HG03039 (cell line): Measurements from ENCODE around the gene SLC47A1.
"Not testable (repeated sequence)": the region's sequence is repeated elsewhere in the genome, so short reads cannot be mapped to it uniquely, and the experiment has no call there.

Source experiments
- ATAC-seq: cut with Tn5 transposase; IDR thresholded peaks from one replicate; pipeline ENCODE4 v1.9.1; 2021; ENCODE audit warnings: mild to moderate bottlenecking, moderate library complexity; ENCODE audit not compliant: unreplicated experiment

The SLC47A1 gene

DNA sequence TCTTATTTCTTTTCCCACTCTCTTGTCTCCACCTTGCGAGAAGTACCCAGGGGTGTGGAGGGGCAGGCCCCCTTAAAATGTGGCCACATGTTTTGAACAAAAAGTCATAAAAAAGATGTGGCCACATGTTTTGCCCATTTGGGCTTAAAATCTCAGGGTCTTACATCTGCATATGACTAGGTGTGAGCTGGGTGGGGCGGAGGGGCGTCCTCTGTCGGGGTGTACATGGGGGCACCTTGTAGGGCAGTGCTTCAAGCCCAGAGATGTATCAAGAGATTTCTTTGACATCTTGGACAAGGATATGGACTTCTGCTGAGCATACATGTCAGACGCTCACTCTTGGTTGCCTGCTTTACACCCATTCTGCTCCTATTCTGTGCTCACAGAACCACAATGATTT lies 13.0 kb upstream of the SLC47A1 start:
- ATAC-seq, result no peak

DNA sequence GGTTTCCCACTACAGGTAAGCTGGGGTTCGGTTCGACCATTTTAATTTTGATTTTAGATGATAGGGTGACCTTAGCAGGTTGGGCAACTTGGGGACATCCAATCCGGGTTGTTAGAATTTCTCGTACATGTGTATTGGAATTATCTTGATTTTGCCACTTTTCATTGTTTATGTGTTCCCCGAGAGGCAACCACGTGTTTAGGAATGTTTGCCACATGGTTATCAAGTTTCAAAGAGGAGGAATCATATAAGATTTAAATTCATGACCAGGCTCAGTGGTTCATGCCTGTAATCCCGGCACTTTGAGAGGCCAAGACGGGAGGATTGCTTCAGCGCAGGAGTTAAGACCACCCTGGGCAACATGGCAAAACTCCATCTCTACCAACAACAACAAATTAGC lies 10.0 kb upstream of the SLC47A1 start:
- no peak for ATAC-seq

DNA sequence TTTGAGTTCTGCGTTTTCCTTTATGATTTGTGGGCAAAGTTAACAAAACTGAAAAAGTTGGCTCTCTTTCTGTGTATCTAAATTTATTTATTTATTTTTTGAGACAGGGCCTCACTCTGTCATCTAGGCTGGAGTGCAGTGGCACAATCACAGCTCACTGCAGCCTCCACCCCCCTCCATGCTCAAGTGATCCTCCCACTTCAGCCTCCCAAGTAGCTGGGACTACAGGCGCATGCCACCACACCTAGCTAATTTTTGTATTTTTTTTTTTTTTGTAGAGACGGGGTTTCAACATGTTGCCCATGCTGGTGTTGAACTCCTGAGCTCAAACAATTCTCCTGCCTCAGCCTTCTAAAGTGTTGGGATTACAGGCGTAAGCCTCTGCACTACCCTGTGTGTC lies 6.7 kb upstream of the SLC47A1 start:
- ATAC-seq, result not testable (repeated sequence)

DNA sequence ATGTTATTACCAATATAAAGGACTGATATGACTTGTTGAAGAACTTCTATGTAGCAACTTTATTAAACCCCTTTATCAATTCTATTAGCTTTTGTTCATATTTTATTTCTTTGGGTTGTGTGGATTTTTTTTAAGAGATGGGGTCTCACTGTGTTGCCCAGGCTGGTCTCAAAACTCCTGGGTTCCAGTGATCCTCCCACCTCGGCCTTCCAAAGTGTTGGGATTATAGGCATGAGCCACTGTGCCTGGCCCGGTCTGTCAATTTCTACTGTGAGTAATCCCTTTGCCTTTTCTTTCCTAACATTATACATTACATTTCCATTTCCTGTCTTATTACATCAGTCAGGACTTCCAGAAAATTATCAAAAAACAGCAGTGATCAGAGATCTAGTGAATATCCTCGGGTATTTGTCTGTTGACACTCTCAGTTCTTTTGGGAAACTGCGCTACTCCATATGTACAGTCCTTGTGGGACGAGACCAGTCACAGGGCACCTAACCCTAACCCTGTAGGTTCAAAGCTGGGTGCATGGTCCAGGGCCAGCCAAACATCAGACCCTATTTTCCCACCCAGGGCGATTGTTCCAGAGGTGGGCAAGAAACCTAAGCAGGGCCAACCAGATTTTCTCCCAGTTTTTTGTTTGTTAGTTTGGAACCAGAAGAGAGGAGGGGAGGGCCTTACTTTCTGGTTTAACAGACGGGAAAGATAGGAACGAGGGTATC lies 1.7 kb upstream of the SLC47A1 start:
- ATAC-seq, result no peak

DNA sequence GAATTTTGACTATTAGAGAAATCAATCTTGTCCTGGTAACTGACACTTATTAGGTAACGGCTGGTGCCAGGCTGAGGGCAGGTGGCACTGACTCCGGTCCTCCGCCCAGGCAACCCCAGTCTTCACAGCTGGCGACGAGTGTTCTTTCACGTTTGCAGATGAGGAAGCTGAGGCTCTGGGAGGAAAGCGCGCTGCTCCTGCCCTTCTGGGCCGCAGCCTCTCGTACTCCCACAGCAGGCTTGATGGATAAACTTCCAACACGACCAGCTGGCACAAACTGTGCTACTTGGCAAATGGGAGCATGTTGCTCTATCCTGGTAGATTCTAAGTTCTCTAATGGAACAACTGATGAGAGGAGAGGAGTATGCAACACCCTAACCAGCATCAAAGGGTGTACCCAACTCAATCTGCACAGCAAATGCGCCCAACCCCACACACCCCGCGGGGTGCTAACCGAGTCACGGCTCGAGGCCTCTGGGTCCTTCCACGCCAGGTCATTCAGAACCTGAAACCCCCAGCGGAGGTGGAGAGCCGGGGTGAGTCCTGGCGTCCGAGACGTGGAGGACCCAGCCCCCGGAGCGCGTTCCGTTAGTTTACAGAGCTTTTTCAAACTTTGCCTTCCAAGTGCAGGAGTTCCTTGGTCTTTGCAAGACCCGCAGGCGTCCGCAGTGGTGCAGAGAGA lies 477 bp upstream of the SLC47A1 start:
- no peak for ATAC-seq

DNA sequence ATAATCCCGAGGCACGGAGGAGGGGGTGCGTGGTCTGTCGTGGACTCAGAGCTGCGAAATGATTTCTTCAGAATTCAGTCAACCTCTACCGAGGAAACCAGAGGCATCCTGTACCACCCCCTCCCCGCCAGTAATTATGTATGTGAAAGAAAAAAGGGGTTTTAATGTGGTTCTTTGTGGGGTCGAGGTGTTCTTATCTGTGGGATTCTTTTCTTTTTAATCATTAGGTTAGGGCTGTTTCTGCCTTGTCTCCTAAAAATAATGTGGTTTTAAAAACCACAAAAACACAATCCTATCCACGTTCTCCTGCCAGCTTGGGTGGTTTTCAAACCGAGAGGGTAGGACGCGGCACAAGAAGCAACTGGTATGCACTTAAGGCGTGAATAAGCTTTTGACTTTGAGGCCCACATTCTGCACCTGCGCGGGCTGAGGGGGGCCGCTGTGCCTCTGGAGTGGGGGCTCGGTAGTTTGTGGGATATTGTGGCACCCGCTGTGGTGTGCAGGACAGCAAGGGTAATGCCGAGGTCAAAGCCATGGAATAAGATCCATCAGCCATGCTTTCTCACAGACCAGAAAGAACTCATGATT lies 1.0 kb downstream of the SLC47A1 start:
- ATAC-seq, result no peak

DNA sequence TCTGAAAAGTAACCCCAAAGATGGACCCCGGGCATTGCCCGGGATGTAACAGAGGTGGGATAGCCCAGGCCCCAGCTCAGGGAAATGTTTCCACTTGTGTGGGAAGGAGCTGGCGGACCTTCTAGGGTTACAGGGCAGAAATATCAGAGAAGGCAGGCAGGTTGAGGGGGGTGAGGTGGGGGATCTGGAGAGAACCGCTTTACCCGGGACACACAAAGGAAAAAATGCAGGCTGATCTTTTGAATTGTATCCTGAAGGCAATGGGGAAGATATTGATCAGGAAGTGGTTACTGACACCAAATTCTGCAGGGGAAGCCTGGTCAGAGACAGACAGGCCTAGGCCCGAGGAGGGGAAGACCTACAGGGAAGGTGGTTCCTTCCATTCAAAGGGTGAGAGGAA lies 3.5 kb downstream of the SLC47A1 start:
- ATAC-seq, result no peak

DNA sequence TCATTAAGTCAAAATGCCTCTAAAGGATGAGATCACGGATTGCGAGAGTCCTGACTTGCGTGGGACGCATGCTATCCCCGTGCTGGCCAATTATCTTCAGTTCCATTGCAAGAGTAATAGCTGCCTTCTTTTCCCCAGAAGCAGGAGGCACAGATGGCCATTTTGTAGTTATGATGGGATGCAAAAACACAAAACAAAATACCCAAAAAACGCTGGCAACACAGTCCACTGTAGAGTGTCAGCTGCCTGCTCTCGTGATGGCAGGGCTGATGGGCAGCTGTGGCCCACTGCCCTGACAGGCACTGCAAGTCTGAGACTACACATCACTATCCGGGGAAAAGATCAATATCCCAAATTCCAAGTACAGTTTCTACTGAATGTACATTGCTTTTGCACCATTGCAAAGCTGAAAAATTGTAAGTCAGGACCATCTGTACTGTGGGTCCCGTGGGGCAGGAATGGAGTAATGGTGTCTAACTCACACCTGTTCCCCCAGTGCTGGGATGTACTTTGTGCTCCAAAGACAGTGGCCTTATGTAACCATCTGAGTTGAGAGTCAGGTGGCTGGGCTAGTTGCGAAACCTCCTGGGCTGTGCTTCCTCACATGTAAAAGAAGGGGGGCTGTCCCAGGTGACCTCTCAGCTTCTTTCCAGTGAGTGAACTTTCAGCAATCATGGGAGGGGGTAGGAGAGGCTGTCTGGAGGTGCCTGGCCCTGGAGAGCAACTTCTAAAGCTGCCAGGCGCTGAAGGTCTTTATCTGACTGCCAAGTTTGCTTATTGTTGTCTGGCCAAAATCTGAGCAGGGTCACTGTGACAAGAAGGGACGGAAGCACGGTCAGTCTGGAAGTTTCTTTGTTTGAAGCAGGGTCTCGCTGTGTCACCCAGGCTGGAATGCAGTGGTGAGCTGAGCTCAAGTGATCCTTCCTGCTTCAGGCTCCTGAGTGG lies 4.7 kb downstream of the SLC47A1 start:
- ATAC-seq, result no peak

DNA sequence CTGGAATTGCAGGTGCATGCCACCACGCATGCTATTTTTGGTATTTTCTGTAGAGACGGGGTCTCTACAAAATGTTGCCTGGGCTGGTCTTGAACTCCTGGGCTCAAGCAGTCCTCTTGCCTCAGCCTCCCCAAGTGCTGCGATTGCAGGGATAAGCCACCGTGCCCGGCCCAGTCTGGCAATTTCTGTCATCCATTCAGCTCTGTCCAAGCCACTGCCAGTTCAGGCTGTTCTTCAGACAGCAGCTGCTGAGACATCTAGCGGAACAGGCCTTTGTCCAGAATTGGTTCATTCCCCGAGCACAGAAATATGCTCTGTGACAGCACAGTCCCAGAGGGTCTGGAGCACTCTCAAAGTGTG lies 5.4 kb downstream of the SLC47A1 start:
- ATAC-seq, result no peak

DNA sequence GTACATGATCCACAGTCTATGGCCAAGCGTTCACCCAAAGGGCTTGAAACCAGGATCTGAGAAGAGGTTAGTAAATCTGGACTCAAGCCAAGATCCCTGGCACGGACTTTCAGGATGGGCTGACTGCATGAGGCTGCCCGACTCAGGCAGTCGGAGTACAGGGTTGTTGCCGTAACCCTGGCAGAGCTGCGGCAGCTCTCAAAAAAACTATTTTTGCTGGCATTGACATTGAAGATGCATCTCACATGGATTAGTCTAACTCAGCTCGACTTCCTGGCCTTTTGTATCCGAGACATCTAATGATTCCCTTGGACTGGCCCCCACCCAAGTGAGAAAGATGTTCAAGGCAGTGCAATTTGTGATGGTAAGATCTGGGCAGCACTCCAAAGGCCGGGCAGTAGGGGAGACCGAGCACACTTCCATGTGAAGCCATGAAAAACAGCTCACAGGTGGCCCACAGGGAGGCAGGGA lies 6.2 kb downstream of the SLC47A1 start:
- no peak for ATAC-seq

DNA sequence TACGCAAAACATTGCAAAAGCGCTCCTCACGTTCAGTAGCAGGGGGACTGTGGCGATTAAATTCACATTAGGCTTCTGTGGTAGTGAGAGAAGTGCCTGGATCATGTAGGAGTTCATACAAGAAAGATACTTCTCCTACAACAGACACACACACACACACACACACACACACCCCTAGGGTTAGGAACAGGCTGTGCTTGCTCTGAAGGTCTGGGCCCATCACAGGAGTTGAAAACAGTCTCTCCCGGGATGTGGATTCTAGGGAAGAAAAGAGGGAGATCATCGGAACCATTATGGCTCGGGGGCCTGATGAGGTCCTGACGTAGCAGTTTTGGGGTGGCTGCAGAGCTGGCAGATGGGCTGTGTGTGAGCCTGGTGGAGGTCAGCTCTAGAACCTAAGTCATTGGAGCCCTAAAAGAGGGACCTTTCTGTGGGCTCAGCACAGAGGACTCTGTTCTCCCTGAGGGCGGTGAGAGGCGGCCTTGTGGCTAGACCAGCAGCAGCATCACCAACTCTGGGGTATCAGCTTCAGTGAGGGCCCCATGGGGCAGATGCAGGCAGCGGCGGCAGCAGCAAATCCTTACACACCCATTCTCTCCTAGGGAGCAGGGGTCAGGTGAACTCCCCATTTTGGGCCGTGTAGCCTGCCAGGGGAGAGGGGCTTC lies 7.2 kb downstream of the SLC47A1 start:
- no peak for ATAC-seq

DNA sequence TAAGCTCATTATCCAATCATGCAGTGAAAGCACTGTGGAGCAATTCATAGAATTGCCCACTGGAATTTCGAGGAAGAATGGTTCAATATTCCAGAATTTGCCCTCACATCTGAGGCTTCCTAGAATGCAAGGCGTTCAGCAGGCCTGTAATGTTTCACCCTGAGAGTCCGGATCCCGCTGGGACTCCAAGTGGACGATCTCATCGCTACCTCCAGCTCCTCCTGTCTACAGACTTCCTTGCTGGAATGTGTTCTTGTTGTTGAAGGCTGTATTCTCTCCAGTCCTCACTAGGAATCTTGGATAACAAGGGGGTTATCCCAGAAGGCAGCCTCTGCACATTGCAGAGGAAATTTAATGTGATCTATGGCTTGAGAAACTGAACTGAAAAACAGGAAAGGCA lies 7.8 kb downstream of the SLC47A1 start:
- no peak for ATAC-seq

DNA sequence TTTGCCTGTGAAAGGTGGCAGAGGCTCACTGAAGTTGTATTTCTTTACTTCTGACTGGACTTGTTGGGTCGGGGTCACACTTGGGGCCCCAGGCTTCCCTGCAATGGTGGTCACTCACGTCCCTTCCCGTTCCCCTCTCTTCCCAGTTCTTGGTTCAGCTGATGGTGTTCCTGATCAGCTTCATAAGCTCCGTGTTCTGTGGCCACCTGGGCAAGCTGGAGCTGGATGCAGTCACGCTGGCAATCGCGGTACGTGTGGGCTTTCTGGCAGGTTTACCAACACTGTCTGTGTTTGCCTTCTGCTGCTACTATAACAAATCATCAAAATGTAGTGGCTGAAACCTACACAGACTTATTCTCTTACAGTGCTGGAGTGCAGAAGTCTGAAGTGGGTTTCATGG lies 8.6 kb downstream of the SLC47A1 start:
- ATAC-seq, result no peak

DNA sequence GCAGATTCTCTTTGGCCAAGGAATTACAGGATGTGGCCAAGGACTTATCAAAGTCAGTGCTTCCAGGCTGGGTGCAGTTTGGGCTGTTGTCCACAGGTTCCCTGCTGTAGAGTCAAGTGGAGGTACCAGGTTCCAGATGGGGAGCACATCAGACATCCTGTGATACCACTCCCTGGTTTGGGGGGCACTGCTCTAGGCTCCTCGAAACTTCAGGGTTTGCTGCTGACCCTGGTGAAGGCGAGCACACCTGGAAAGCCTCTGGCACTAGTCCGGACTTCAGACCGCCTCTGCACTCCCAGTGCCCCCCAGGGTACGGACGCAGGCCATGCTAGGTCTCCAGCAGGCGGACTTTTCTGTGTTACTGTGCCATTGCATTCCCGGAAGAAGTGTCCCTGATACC lies 10.7 kb downstream of the SLC47A1 start:
- no peak for ATAC-seq

DNA sequence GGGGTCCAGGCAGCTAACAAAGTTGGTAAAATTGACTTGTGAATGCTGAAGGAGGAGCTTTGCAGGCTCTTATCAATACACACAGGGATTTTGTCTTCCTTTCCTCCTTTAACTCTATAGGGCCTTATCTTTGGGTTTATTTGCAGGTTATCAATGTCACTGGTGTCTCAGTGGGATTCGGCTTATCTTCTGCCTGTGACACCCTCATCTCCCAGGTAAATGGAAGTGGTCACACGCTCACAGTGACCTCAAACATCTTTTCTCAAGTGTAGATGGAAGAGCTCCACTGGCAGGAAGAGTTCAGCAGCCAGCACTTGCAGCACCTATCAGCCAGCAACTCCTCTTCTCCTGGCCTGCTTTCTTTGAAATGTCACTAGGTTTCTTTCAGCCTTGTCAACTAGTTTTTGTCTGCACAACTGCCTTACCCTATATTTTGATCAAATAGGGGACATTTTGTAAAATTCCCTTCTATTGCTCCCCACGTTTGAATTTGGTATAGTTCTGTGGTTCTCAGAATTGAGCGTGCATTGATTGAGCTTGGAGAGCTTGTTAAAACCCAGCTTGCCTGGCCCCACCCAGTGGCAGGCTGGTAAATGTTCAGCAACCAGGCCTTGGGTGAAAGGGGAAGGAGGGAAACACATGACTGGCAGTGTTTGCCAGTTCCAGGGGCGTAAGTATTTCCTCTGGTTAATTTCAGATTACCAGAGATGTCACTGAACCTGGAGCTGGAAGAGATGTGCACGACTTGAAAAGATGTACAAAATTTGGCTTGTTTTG lies 12.8 kb downstream of the SLC47A1 start:
- ATAC-seq, result no peak

DNA sequence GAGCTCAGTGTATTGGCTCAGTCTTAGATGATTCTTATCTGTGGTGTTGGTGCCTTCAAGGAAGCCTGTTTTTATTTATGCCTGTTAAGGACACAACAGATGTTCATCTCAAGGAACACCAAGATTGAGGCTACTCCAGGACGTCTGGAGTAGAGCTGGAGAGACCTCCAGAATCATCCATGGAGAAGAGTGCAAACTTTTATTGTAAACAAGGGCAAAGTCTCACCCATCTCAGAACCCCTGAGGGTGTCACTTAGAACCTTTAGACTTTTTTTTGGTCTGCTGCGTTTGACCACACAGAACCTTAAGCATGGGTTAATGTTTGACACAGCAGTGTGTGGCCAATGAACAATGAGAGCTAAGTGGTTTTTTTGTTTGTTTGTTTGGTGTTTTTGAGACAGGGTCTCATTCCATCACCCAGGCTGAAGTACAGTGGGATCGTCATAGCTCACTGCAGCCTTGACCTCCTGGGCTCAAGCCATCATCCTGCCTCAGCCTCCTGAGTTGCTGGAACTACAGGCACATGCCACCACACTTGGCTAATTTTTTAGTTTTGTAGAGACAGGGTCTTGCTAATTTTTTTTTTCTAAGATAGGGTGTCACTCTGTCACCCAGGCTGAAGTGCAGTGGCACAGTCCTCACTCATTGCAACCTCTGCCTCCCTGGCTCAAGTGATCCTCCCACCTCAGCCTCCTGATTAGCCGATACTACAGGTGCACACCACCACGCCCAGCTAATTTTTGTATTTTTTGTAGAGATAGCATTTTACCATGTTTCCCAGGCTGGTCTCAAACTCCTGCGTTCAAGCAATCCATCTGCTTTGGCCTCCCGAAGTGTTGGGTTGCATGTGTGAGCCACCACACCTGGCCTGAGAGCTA lies 16.3 kb downstream of the SLC47A1 start:
- ATAC-seq, result no peak

DNA sequence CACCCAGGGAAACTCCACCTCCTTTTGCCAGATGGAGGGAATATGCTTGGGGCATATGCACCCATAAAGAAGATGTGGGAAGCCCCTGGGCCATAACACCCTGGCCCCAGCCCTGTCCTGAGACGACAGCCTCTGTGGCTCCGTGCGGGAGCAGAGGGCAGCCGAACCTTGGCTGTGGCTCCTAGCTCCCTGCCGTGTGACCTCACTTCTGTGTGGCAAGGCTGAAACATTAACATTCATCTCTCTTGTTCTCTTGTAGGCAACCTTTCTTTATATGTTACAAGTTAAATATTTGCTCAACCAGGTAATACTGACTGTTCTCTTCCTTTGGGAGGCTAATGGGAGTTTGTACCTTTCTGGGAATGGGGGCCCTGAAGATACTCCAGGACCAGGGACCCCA lies 17.5 kb downstream of the SLC47A1 start:
- no peak for ATAC-seq

DNA sequence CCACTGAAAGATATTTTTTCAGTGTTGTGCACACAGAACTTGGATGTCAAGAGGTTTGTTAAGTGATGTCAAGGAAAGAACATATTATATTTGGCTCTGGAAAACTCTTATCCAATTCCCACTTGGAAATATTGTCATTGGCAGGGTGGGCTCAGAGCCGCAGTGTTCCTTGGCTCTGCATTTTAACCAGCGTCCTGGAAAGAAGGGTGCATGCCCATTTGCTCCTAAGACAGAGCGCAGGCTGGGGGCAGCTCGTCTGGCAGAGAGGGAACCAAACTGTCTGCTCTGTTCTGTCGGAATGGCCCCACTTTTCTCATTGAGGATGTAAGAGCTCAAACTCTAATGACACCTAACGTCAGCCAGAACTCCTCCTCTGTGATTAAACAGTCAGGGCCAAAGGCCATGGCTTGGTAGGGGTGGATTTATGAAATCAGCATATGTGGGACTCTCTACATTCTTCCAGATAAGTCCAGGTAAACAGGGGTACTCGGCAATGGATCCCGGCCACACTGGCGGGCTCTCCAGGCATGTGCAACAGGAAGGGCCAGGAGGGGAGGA lies 18.0 kb downstream of the SLC47A1 start:
- no peak for ATAC-seq

DNA sequence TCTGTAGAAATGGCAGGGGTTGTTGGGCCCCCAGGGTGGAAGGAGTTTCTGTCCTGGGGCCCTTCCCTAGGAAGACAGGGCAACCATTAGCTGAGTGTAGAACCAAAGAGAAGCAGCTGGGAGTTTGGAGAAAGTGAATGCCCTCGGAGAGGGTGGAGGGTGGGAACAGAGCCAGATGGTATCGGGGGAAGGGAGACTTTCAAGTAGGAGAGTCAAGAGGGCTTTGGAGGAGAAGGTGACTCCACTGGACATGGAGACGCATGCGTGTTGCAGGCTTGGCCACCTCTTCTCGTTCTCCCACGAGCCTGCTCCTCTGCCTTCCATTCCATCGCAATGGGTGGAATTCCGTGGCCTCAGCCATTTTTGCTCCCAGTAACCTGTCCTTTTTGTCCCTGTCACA lies 19.4 kb downstream of the SLC47A1 start:
- no peak for ATAC-seq
